MM.1S (cell line): ENCODE measurements around the gene AUTS2.

Experiments
- DNase-seq: peaks from one replicate; pipeline ENCODE4 v3.0.0-alpha.2; 2015
- H2AFZ ChIP-seq: fragments of 300-600 bp; sonication (generic); 2 replicates; pipeline ENCODE4 v1.6.0; 2016; ENCODE audit warnings: antibody characterized with exemption, low read length
- H3F3A ChIP-seq: fragments of 300-600 bp; sonication (generic); 2 replicates; pipeline ENCODE4 v1.6.1; 2016; ENCODE audit warnings: mild to moderate bottlenecking, antibody characterized with exemption, low read length, moderate library complexity, mixed read lengths; ENCODE audit not compliant: insufficient read depth
- H3K27ac ChIP-seq: fragments of 300-600 bp; sonication (generic); 2 replicates; pipeline ENCODE4 v1.5.1; 2016; ENCODE audit warnings: mild to moderate bottlenecking, low read length
- H3K27me3 ChIP-seq: fragments of 300-600 bp; sonication (generic); replicated peaks from 2 replicates; pipeline ENCODE4 v1.6.0; 2016; ENCODE audit warnings: low read length; ENCODE audit not compliant: insufficient read depth
- H3K36me3 ChIP-seq: fragments of 300-600 bp; sonication (generic); replicated peaks from 2 replicates; pipeline ENCODE4 v1.6.1; 2016; ENCODE audit warnings: mild to moderate bottlenecking, low read length, mixed read lengths; ENCODE audit not compliant: insufficient read depth
- H3K4me1 ChIP-seq: fragments of 300-600 bp; sonication (generic); 2 replicates; pipeline ENCODE4 v1.6.1; 2016; ENCODE audit warnings: low read length, mixed read lengths
- H3K4me2 ChIP-seq: fragments of 300-600 bp; sonication (generic); 2 replicates; pipeline ENCODE4 v1.6.0; 2016; ENCODE audit warnings: low read depth, low read length
- H3K4me3 ChIP-seq: fragments of 300-600 bp; sonication (generic); 2 replicates; pipeline ENCODE4 v1.5.1; 2016; ENCODE audit warnings: low read length, mixed read lengths
- H3K79me2 ChIP-seq: fragments of 300-600 bp; sonication (generic); 2 replicates; pipeline ENCODE4 v1.6.1; 2016; ENCODE audit warnings: mixed run types, low read length, mixed read lengths
- H3K9ac ChIP-seq: fragments of 300-600 bp; sonication (generic); 2 replicates; pipeline ENCODE4 v1.6.1; 2016; ENCODE audit warnings: low read length, mixed read lengths
- H3K9me2 ChIP-seq: fragments of 300-600 bp; sonication (generic); replicated peaks from 2 replicates; pipeline ENCODE4 v1.6.1; 2016; ENCODE audit warnings: mild to moderate bottlenecking, low read length, mixed read lengths; ENCODE audit not compliant: insufficient read depth
- H3K9me3 ChIP-seq: fragments of 300-600 bp; sonication (generic); replicated peaks from 2 replicates; pipeline ENCODE4 v1.6.1; 2016; ENCODE audit warnings: mild to moderate bottlenecking, low read length, mixed read lengths; ENCODE audit not compliant: insufficient read depth
- H4K20me1 ChIP-seq: fragments of 300-600 bp; sonication (generic); 2 replicates; pipeline ENCODE4 v1.6.1; 2016; ENCODE audit warnings: mild to moderate bottlenecking, low read length, moderate library complexity, mixed read lengths; ENCODE audit not compliant: insufficient read depth
- CTCF ChIP-seq: fragments of 300-600 bp; sonication (generic); IDR thresholded peaks from 2 replicates; pipeline ENCODE4 v1.5.1; 2016; ENCODE audit warnings: antibody characterized with exemption, low read length, mixed read lengths
- EZH2 ChIP-seq: fragments of 300-600 bp; sonication (generic); optimal IDR thresholded peaks from 2 replicates; pipeline ENCODE3; 2017; ENCODE audit warnings: low read depth, mild to moderate bottlenecking, antibody characterized with exemption, low read length, mixed read lengths
- EZH2phosphoT487 ChIP-seq: fragments of 300-600 bp; sonication (generic); IDR thresholded peaks from 2 replicates; pipeline ENCODE4 v1.6.1; 2018; ENCODE audit warnings: antibody characterized with exemption, low read length

The AUTS2 gene

GRCh38 chr7:70142247-70142932 lies 544.1 kb downstream of the AUTS2 start:
- Histone ChIP-seq H3K4me2 (no peak overlapping the region), H3F3A (no peaks in the 10 kb centered on the region)

GRCh38 chr7:70143075-70144044 lies 545.1 kb downstream of the AUTS2 start:
- TF ChIP-seq CTCF, result no peak
- no peak for TF ChIP-seq EZH2
- TF ChIP-seq EZH2phosphoT487, result no peak
- H3K9ac ChIP-seq, result no peak overlapping the region
- H3K27me3 ChIP-seq, result no peaks in the 10 kb centered on the region
- no peaks in the 10 kb centered on the region for H3K36me3 ChIP-seq
- no peaks in the 10 kb centered on the region for H3F3A ChIP-seq
- no peaks in the 10 kb centered on the region for H3K9me2 ChIP-seq
- no peak overlapping the region for H3K27ac ChIP-seq
- no peak for DNase-seq
- H2AFZ ChIP-seq, result no peak overlapping the region
- H3K79me2 ChIP-seq, result no peaks in the 10 kb centered on the region
- no peaks in the 10 kb centered on the region for H4K20me1 ChIP-seq
- H3K4me1 ChIP-seq, result no peaks in the 10 kb centered on the region
- H3K4me2 ChIP-seq, result no peak overlapping the region
- H3K9me3 ChIP-seq, result no peaks in the 10 kb centered on the region
- H3K4me3 ChIP-seq, result no peak overlapping the region

More at GRCh38 chr7:70142247-70142932, 544.1 kb downstream of the AUTS2 start:
- no peaks in the 10 kb centered on the region for H3K79me2 ChIP-seq
- no peaks in the 10 kb centered on the region for H3K9me3 ChIP-seq
- no peak overlapping the region for H3K27ac ChIP-seq
- H3K9ac ChIP-seq, result no peak overlapping the region
- H3K27me3 ChIP-seq, result no peaks in the 10 kb centered on the region
- no peaks in the 10 kb centered on the region for H3K9me2 ChIP-seq
- no peak for TF ChIP-seq CTCF
- TF ChIP-seq EZH2, result no peak
- TF ChIP-seq EZH2phosphoT487, result no peak
- no peaks in the 10 kb centered on the region for H3K36me3 ChIP-seq
- no peaks in the 10 kb centered on the region for H4K20me1 ChIP-seq
- H2AFZ ChIP-seq, result no peak overlapping the region
- no peaks in the 10 kb centered on the region for H3K4me1 ChIP-seq
- no peak overlapping the region for H3K4me3 ChIP-seq
- no peak for DNase-seq

- Histone ChIP-seq H4K20me1 (no peaks in the 10 kb centered on the region), H3K36me3 (no peaks in the 10 kb centered on the region), H3K9me3 (no peaks in the 10 kb centered on the region), H3K4me1 (no peaks in the 10 kb centered on the region), H3K9ac (no peak overlapping the region), H3K9me2 (no peaks in the 10 kb centered on the region), H3K79me2 (no peaks in the 10 kb centered on the region), H3K4me3 (no peak overlapping the region), H3K27me3 (no peaks in the 10 kb centered on the region), H2AFZ (no peak overlapping the region), H3K27ac (no peak overlapping the region), H3F3A (no peaks in the 10 kb centered on the region), H3K4me2 (no peak overlapping the region)
- DNase-seq, result no peak
- TF ChIP-seq EZH2 (no peak), EZH2phosphoT487 (no peak), CTCF (no peak)
These were observed 550.7 kb downstream of the AUTS2 start for GRCh38 chr7:70148997-70149396.
